SK-N-MC (cell line): ENCODE results near the gene RSPRY1.

Experiments
- DNase-seq: peaks from one replicate; pipeline ENCODE4 v3.0.0-alpha.2; 2011; ENCODE audit warnings: low read depth, low spot score
- H3K27ac ChIP-seq: fragments of 200-600 bp; sonication (generic); 2 replicates; pipeline ENCODE4 v1.5.1; 2016; ENCODE audit warnings: mixed run types
- H3K36me3 ChIP-seq: fragments of 200-600 bp; sonication (generic); 2 replicates; pipeline ENCODE4 v1.6.1; 2017; ENCODE audit warnings: antibody characterized with exemption, low read length, mixed read lengths; ENCODE audit not compliant: insufficient read depth
- H3K4me3 ChIP-seq: fragments of 200-600 bp; sonication (generic); 2 replicates; pipeline ENCODE4 v1.5.1; 2016
- H3K9ac ChIP-seq: fragments of 200-600 bp; sonication (generic); 2 replicates; pipeline ENCODE4 v1.8.0; 2017; ENCODE audit warnings: mixed run types, mixed read lengths; ENCODE audit not compliant: insufficient read length
- H3K9me3 ChIP-seq: fragments of 200-600 bp; sonication (generic); 2 replicates; pipeline ENCODE4 v1.6.1; 2017; ENCODE audit warnings: low read depth, mild to moderate bottlenecking, antibody characterized with exemption, low read length, moderate library complexity, mixed read lengths
- EZH2 ChIP-seq: fragments of 200-600 bp; sonication (generic); IDR thresholded peaks from one replicate; pipeline ENCODE4 v1.6.1; 2017; ENCODE audit warnings: antibody characterized with exemption
- FOXP2 ChIP-seq: optimal IDR thresholded peaks from 2 replicates; pipeline ENCODE3; 2011; ENCODE audit warnings: mild to moderate bottlenecking, moderate library complexity; ENCODE audit not compliant: insufficient read depth; ENCODE audit errors: extremely low read length, control extremely low read depth
- POLR2AphosphoS5 ChIP-seq: IDR thresholded peaks from 2 replicates; pipeline ENCODE4 v1.6.1; 2012; ENCODE audit warnings: mild to moderate bottlenecking, low read depth, low read length, borderline replicate concordance

The RSPRY1 gene

GRCh38 chr16:57224651-57225335 lies 38.7 kb downstream of the RSPRY1 start:
- Histone ChIP-seq H3K9ac (no peak overlapping the region), H3K36me3 (peaks cover 29% of the 10 kb centered on the region; the same call in 1 of the 2 replicates)
- no peak for DNase-seq

GRCh38 chr16:57225978-57226377 lies 39.8 kb downstream of the RSPRY1 start:
- no peak overlapping the region for H3K4me3 ChIP-seq
- no peaks in the 10 kb centered on the region for H3K9me3 ChIP-seq
- DNase-seq: no peak
- no peak overlapping the region for H3K9ac ChIP-seq
- TF ChIP-seq POLR2AphosphoS5 (no peak), EZH2 (no peak), FOXP2 (no peak)
- no peak overlapping the region for H3K27ac ChIP-seq
- peaks cover 26% of the 10 kb centered on the region; the same call in 1 of the 2 replicates for H3K36me3 ChIP-seq

More at GRCh38 chr16:57224651-57225335, 38.7 kb downstream of the RSPRY1 start:
- no peak for TF ChIP-seq FOXP2
- TF ChIP-seq POLR2AphosphoS5: no peak
- no peak for TF ChIP-seq EZH2
- no peaks in the 10 kb centered on the region for H3K9me3 ChIP-seq
- H3K4me3 ChIP-seq: no peak overlapping the region
- H3K27ac ChIP-seq: no peak overlapping the region

- peaks cover 19% of the 10 kb centered on the region; the same call in 1 of the 2 replicates for H3K36me3 ChIP-seq
- no peak for TF ChIP-seq FOXP2
- no peak for TF ChIP-seq POLR2AphosphoS5
- no peak for TF ChIP-seq EZH2
- no peak overlapping the region for H3K4me3 ChIP-seq
- no peak overlapping the region for H3K27ac ChIP-seq
- no peak overlapping the region for H3K9ac ChIP-seq
- H3K9me3 ChIP-seq: no peaks in the 10 kb centered on the region
- no peak for DNase-seq
These were observed 40.8 kb downstream of the RSPRY1 start for GRCh38 chr16:57226701-57227621.

- Histone ChIP-seq H3K9me3 (no peaks in the 10 kb centered on the region), H3K9ac (no peak overlapping the region), H3K36me3 (peaks cover 7% of the 10 kb centered on the region; the same call in 1 of the 2 replicates), H3K27ac (no peak overlapping the region), H3K4me3 (no peak overlapping the region)
- DNase-seq: no peak
- TF ChIP-seq EZH2 (no peak), POLR2AphosphoS5 (no peak), FOXP2 (no peak)
These were observed 43.0 kb downstream of the RSPRY1 start for GRCh38 chr16:57229079-57229478.

GRCh38 chr16:57231821-57232350 lies 45.8 kb downstream of the RSPRY1 start:
- DNase-seq: no peak
- peaks cover 17% of the 10 kb centered on the region; the same call in 1 of the 2 replicates for H3K36me3 ChIP-seq
- no peak overlapping the region for H3K4me3 ChIP-seq
- no peaks in the 10 kb centered on the region for H3K9me3 ChIP-seq
- H3K27ac ChIP-seq: no peak overlapping the region
- TF ChIP-seq FOXP2 (no peak), POLR2AphosphoS5 (no peak), EZH2 (no peak)
- H3K9ac ChIP-seq: no peak overlapping the region

GRCh38 chr16:57233944-57234706 lies 48.0 kb downstream of the RSPRY1 start:
- no peaks in the 10 kb centered on the region for H3K9me3 ChIP-seq
- peaks cover 17% of the 10 kb centered on the region; the same call in 1 of the 2 replicates for H3K36me3 ChIP-seq
- no peak overlapping the region for H3K4me3 ChIP-seq
- no peak for TF ChIP-seq POLR2AphosphoS5
- H3K27ac ChIP-seq: no peak overlapping the region
- H3K9ac ChIP-seq: no peak overlapping the region
- DNase-seq: no peak

GRCh38 chr16:57234707-57235092 lies 48.6 kb downstream of the RSPRY1 start:
- no peak overlapping the region for H3K27ac ChIP-seq
- peaks cover 17% of the 10 kb centered on the region; the same call in 1 of the 2 replicates for H3K36me3 ChIP-seq
- no peak overlapping the region for H3K9ac ChIP-seq
- H3K4me3 ChIP-seq: no peak overlapping the region
- TF ChIP-seq FOXP2 (no peak), EZH2 (no peak), POLR2AphosphoS5 (no peak)
- H3K9me3 ChIP-seq: no peaks in the 10 kb centered on the region
- DNase-seq: no peak
